Mucosa of descending colon (tissue), 3 donors: Measurements from ENCODE around the gene C1QTNF8. TPM values are rescaled to one million over a fixed set of nuclear protein-coding genes. Genes with fewer than 3 reads are reported as not detected.

ENCODE experiments used
- ATAC-seq: fragments of 200-7000 bp; cut with Tn5 transposase; one replicate; pipeline ENCODE4 v1.9.1; 2020; ENCODE audit warnings: mild to moderate bottlenecking, moderate library complexity
- DNase-seq, 3 donors: peaks; one replicate each; pipeline ENCODE4 v3.0.0-alpha.2; 2020
- H3K36me3 ChIP-seq: fragments of 200-600 bp; one replicate; pipeline ENCODE4 v1.8.0; 2021; ENCODE audit warnings: low read depth, mild to moderate bottlenecking
- H3K4me1 ChIP-seq: fragments of 200-600 bp; one replicate; pipeline ENCODE4 v1.8.0; 2021; ENCODE audit warnings: low read depth, mild to moderate bottlenecking
- H3K4me3 ChIP-seq: fragments of 200-600 bp; one replicate; pipeline ENCODE4 v1.8.0; 2021; ENCODE audit warnings: mild to moderate bottlenecking
- H3K9me3 ChIP-seq: fragments of 200-600 bp; one replicate; pipeline ENCODE4 v1.8.0; 2021; ENCODE audit warnings: mild to moderate bottlenecking
- CTCF ChIP-seq: fragments of 200-600 bp; IDR thresholded peaks from one replicate; pipeline ENCODE4 v1.8.0; 2022; ENCODE audit warnings: antibody characterized with exemption, mild to moderate bottlenecking
- intact Hi-C, 2 donors: fragments of 100-400 bp; cut with DNase I in 1 of 2; cut with micrococcal nuclease in 1 of 2; formaldehyde crosslinking; loops; one replicate each; pipeline versions ENCODE4 v1.11.0 to v1.11.1; 2022; cut with DNase I, micrococcal nuclease
- total RNA-seq, 3 donors: library from RNA; stranded (reverse); fragmentation: NEBNext Ultra II Directional in 2 of 3; extraction: Animal tissue kit (Norgen Biotek cat#: 25700) in 2 of 3; gene quantifications; one replicate each; pipeline versions ENCODE4 v1.2.1 to v1.2.4, GENCODE V29; 2021 to 2023
- donor health status: DM: no; HTN: no; CAD: no; lungs with moderate emphysema.
- donor health status: DM: no; HTN: no; CAD: no.
- donor health status: DM: no; HTN: yes; CAD: no.

C1QTNF8 gene
- total RNA-seq, 3 donors from 2014 or later: not detected

GRCh38 chr16:1082266-1082951, 13.6 kb downstream of the C1QTNF8 start:
- DNase-seq (no peak), ATAC-seq (peak; percentile 18)
- H3K9me3 ChIP-seq: peaks cover 20% of the 10 kb centered on the region
- TF ChIP-seq CTCF: no peak
- H3K36me3 ChIP-seq: no peaks in the 10 kb centered on the region
- H3K4me3 ChIP-seq: no peak overlapping the region
- intact Hi-C loops: no loop called here
- peaks cover 10% of the 10 kb centered on the region for H3K4me1 ChIP-seq

GRCh38 chr16:1081734-1082265, 14.2 kb downstream of the C1QTNF8 start:
- Histone ChIP-seq H3K4me1 (peaks cover 10% of the 10 kb centered on the region), H3K9me3 (peaks cover 20% of the 10 kb centered on the region), H3K4me3 (no peak overlapping the region), H3K36me3 (no peaks in the 10 kb centered on the region)
- DNase-seq (no peak), ATAC-seq (no peak)
- intact Hi-C loops: no loop called here
- no peak for TF ChIP-seq CTCF

GRCh38 chr16:1080801-1081733, 15.0 kb downstream of the C1QTNF8 start:
- H3K4me1 ChIP-seq: peaks cover 10% of the 10 kb centered on the region
- intact Hi-C loops: no loop called here
- H3K36me3 ChIP-seq: no peaks in the 10 kb centered on the region
- ATAC-seq: no peak
- no peak overlapping the region for H3K4me3 ChIP-seq
- peaks cover 20% of the 10 kb centered on the region for H3K9me3 ChIP-seq
- DNase-seq: no peak
- TF ChIP-seq CTCF: no peak

GRCh38 chr16:1079786-1080525, 16.1 kb downstream of the C1QTNF8 start:
- intact Hi-C loops: no loop called here
- no peak for TF ChIP-seq CTCF
- Histone ChIP-seq H3K4me3 (no peak overlapping the region), H3K4me1 (peaks cover 10% of the 10 kb centered on the region), H3K9me3 (peaks cover 10% of the 10 kb centered on the region), H3K36me3 (no peaks in the 10 kb centered on the region)
- DNase-seq: no peak
- ATAC-seq: no peak

GRCh38 chr16:1079341-1079740, 16.7 kb downstream of the C1QTNF8 start:
- Histone ChIP-seq H3K4me3 (no peak overlapping the region), H3K9me3 (peaks cover 4% of the 10 kb centered on the region), H3K4me1 (peaks cover 10% of the 10 kb centered on the region), H3K36me3 (no peaks in the 10 kb centered on the region)
- DNase-seq: no peak
- no peak for ATAC-seq
- TF ChIP-seq CTCF: no peak
- intact Hi-C loops: no loop called here
